Esophagus muscularis mucosa (tissue), 4 donors: ENCODE measurements around the gene MTERF1. TPM values are rescaled to one million over a fixed set of nuclear protein-coding genes. Genes with fewer than 3 reads are reported as not detected.
"Not testable (repeated sequence)": the region's sequence is repeated elsewhere in the genome, so short reads cannot be mapped to it uniquely, and the experiment has no call there.

Experiments
- DNase-seq: peaks from one replicate; pipeline ENCODE4 v3.0.0-alpha.2; 2017; ENCODE audit errors: extremely low spot score
- H3K27ac ChIP-seq, 4 donors: fragments of 200-600 bp; sonication (generic); replicated peaks in 1 of 4; 1 replicate in 3 of 4; 2 replicates in 1 of 4; pipeline ENCODE4 v1.5.1; 2016 to 2019; ENCODE audit warnings: mild to moderate bottlenecking in 1 of 4
- H3K27me3 ChIP-seq, 4 donors: fragments of 200-600 bp; sonication (generic); one replicate each; pipeline versions ENCODE4 v1.5.1 to v1.6.0; 2016 to 2019
- H3K36me3 ChIP-seq, 4 donors: fragments of 200-600 bp; sonication (generic); one replicate each; pipeline ENCODE4 v1.5.1; 2016 to 2019
- H3K4me1 ChIP-seq, 4 donors: fragments of 200-600 bp; sonication (generic); one replicate each; pipeline ENCODE4 v1.5.1; 2016 to 2019
- H3K4me3 ChIP-seq, 4 donors: fragments of 200-600 bp; sonication (generic); 1 replicate in 2 of 4; 2 replicates in 2 of 4; pipeline ENCODE4 v1.5.1; 2016 to 2019; ENCODE audit warnings: mild to moderate bottlenecking in 4 of 4, moderate library complexity in 1 of 4
- H3K9me3 ChIP-seq, 4 donors: fragments of 200-600 bp; sonication (generic); 1 replicate in 3 of 4; 2 replicates in 1 of 4; pipeline ENCODE4 v1.5.1; 2016 to 2019
- EP300 ChIP-seq: sonication (generic); formaldehyde crosslinking; IDR thresholded peaks from one replicate; pipeline ENCODE4 v1.6.1; 2017; ENCODE audit warnings: antibody characterized with exemption
- POLR2A ChIP-seq: fragments of 450-650 bp; IDR thresholded peaks from one replicate; pipeline ENCODE4 v1.6.1; 2017; ENCODE audit warnings: antibody characterized with exemption, moderate library complexity, mild to moderate bottlenecking, low read depth
- POLR2AphosphoS5 ChIP-seq, 2 donors: sonication (generic); formaldehyde crosslinking; IDR thresholded peaks; one replicate each; pipeline ENCODE4 v1.6.1; 2017; ENCODE audit warnings: antibody characterized with exemption in 2 of 2
- WGBS: methylation state at CpG from one replicate; pipeline ENCODE4 v1.1.5; 2018; 5-methylcytosine and 5-hydroxymethylcytosine counted together
- intact Hi-C: fragments of 100-400 bp; cut with DNase I; formaldehyde crosslinking; loops from one replicate; pipeline ENCODE4 v1.15.1; 2023
- total RNA-seq, 4 donors: library from RNA; depleted of rRNA; stranded (reverse); fragments of >200 nt; gene quantifications; one replicate each; pipeline versions ENCODE4 v1.1.0 to v1.2.1, GENCODE V29; 2016
- TF ChIP-seq, protein P1 (sequence below), 3 experiments: fragments of 200-600 bp in 2 of 3; fragments of 450-650 bp in 1 of 3; sonication (generic) in 2 of 3; IDR thresholded peaks; one replicate each; pipeline ENCODE4 v1.5.1; 2017 to 2019; ENCODE audit warnings: antibody characterized with exemption in 3 of 3, mild to moderate bottlenecking in 2 of 3, moderate library complexity in 1 of 3

MTERF1 gene
- total RNA-seq, 4 donors from 2014 or later: 4.3 to 7.9 (median 5.2) TPM

DNA sequence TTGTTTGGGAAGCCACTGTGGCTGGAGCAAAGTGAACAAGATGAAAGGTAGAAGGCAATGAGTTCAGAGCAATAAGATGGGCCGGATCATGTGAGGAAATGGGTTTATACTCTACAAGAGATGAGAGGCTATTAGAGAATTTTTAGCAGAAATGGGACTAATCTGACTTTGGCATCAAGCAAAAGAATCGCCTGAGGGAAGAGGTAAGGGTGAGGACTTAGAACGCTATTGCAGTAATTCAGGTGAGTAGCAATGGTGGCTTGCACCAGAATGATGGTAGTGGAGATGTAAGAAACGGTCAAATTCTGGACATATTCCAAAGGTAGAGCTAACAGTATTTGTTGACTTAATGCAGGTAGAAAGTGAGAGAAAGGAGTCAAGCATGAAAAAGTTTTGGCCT is 30.6 kb upstream of the MTERF1 start:
- Histone ChIP-seq H3K36me3 (no peaks in the 10 kb centered on the region), H3K4me3 (no peak overlapping the region), H3K9me3 (no peaks in the 10 kb centered on the region), H3K4me1 (no peaks in the 10 kb centered on the region), H3K27me3 (no peaks in the 10 kb centered on the region), H3K27ac (no peak overlapping the region)
- 92% methylated on average over 4 of the region's 4 CpGs for WGBS
- intact Hi-C loops: no loop called here
- TF ChIP-seq POLR2AphosphoS5 (IDR thresholded peaks at IDR 0.05) (no peak), POLR2A (no peak), EP300 (no peak)
- TF ChIP-seq, protein P1, sequence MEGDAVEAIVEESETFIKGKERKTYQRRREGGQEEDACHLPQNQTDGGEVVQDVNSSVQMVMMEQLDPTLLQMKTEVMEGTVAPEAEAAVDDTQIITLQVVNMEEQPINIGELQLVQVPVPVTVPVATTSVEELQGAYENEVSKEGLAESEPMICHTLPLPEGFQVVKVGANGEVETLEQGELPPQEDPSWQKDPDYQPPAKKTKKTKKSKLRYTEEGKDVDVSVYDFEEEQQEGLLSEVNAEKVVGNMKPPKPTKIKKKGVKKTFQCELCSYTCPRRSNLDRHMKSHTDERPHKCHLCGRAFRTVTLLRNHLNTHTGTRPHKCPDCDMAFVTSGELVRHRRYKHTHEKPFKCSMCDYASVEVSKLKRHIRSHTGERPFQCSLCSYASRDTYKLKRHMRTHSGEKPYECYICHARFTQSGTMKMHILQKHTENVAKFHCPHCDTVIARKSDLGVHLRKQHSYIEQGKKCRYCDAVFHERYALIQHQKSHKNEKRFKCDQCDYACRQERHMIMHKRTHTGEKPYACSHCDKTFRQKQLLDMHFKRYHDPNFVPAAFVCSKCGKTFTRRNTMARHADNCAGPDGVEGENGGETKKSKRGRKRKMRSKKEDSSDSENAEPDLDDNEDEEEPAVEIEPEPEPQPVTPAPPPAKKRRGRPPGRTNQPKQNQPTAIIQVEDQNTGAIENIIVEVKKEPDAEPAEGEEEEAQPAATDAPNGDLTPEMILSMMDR (IDR thresholded peaks at IDR 0.05): no peak
- no peak for DNase-seq

GRCh38 chr7:91910171-91910570 is 29.7 kb upstream of the MTERF1 start:
- no peak for TF ChIP-seq POLR2A
- TF ChIP-seq POLR2AphosphoS5 (IDR thresholded peaks at IDR 0.05): no peak
- TF ChIP-seq EP300: no peak
- TF ChIP-seq, protein P1 (IDR thresholded peaks at IDR 0.05): no peak
- Histone ChIP-seq H3K27me3 (no peaks in the 10 kb centered on the region), H3K36me3 (no peaks in the 10 kb centered on the region), H3K9me3 (no peaks in the 10 kb centered on the region), H3K4me3 (no peak overlapping the region), H3K4me1 (no peaks in the 10 kb centered on the region), H3K27ac (no peak overlapping the region)
- intact Hi-C loops: no loop called here
- DNase-seq: no peak
- 37% methylated on average over 1 of the region's 1 CpG for WGBS

DNA sequence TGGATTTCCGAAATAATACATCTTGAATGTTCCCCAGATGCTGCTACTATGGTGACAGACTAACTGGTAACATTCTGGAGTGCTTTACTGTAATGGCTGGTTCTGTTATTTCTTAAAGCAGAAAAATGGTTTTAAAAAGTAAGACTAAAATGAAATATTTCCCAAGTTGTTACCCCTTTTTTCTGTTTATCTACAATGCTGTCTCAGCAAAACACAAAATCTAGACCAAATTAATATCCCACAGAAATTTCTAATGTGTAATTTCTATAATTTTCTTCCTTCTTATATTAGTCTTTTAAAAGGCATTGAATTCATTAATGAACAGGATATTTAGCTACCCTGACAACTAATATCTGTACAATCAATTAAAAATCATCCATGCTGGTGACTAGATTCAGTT is 19.1 kb upstream of the MTERF1 start:
- Histone ChIP-seq H3K36me3 (no peaks in the 10 kb centered on the region), H3K27ac (no peak overlapping the region), H3K4me1 (peaks cover 0 to 9% (median 7%) of the 10 kb centered on the region in 4 donors), H3K9me3 (no peaks in the 10 kb centered on the region), H3K27me3 (no peaks in the 10 kb centered on the region), H3K4me3 (no peak overlapping the region)
- WGBS: 76% methylated on average over 1 of the region's 1 CpG
- no peak for TF ChIP-seq EP300
- intact Hi-C loops: no loop called here
- no peak for DNase-seq

DNA sequence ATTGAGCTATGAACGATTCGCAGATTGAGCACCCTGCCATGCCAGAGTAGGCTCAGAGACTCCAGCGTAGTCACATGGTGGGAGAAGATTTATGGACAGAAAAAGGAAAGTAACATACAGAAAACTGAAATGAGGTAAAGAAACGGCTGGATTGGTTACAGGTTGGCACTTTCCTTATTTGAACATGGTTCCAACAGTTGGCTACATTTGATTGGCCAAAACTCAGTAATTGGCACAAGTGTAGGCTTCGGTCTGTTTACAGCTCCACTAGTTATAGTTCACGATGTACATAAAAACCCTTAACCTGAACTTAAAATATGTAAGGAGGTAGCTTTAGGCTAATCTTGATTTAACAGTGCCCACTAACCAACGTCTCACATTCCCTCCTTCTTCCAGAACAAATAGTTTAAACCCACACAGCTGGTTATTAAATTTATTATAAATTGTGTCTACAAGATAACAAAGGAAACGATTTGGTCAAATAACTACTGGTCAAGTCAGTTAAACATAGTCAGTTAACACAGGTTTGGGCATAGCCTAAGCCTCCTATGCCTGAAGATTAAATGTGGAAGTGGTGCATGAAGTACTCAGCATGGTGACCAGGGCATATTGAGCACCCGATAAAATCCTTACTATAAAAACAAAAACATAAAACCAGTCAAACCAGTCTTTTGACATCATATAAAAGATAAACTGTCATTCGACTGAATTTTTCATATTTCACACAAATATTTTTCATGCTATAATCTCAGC is 17.9 kb upstream of the MTERF1 start:
- no peak for DNase-seq
- Histone ChIP-seq H3K9me3 (no peaks in the 10 kb centered on the region), H3K27me3 (no peaks in the 10 kb centered on the region), H3K27ac (no peak overlapping the region), H3K4me1 (peaks cover 0 to 20% (median 17%) of the 10 kb centered on the region in 4 donors), H3K4me3 (no peak overlapping the region), H3K36me3 (no peaks in the 10 kb centered on the region)
- 82% methylated on average over 10 of the region's 10 CpGs for WGBS
- intact Hi-C loops: no loop called here
- TF ChIP-seq, protein P1 (IDR thresholded peaks at IDR 0.05): no peak
- TF ChIP-seq EP300 (no peak), POLR2A (no peak), POLR2AphosphoS5 (IDR thresholded peaks at IDR 0.05) (no peak)

GRCh38 chr7:91894781-91895480 is 14.4 kb upstream of the MTERF1 start:
- Histone ChIP-seq H3K27me3 (no peaks in the 10 kb centered on the region), H3K4me3 (no peak overlapping the region), H3K9me3 (no peaks in the 10 kb centered on the region), H3K27ac (peak overlapping the region in 1 of 4 donors; percentile 15), H3K36me3 (no peaks in the 10 kb centered on the region), H3K4me1 (peaks cover 0 to 20% (median 17%) of the 10 kb centered on the region in 4 donors)
- 30% methylated on average over 1 of the region's 1 CpG for WGBS
- intact Hi-C loops: no loop called here
- no peak for TF ChIP-seq EP300
- no peak for TF ChIP-seq POLR2A
- TF ChIP-seq, protein P1 (IDR thresholded peaks at IDR 0.05): no peak
- TF ChIP-seq POLR2AphosphoS5 (IDR thresholded peaks at IDR 0.05): peak in 1 of 2 donors; percentile 23
- DNase-seq: no peak

DNA sequence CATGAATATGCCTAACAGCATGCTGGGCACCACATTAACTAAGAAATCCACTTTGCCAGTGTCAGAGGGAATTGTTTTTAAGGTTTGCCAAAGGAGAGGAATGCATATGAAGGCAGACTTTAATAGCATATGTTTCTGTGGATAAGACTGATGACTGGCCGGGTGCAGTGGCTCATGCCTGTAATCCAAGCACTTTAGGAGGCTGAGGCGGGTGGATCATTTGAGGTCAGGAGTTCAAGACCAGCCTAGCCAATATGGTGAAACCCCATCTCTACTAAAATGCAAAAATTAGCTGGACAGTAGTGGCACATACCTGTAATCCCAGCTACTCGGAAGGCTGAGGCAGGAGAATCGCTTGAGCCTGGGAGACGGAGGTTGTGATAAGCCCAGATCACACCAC is 13.2 kb upstream of the MTERF1 start:
- intact Hi-C loops, H3K27ac ChIP-seq, H3K9me3 ChIP-seq, H3K4me3 ChIP-seq, H3K36me3 ChIP-seq, DNase-seq, H3K27me3 ChIP-seq: not testable (repeated sequence)
- 87% methylated on average over 5 of the region's 5 CpGs for WGBS
- peaks cover 0 to 20% (median 17%) of the 10 kb centered on the region in 4 donors for H3K4me1 ChIP-seq
